HG03280 (cell line): Measurements from ENCODE around the gene MYO7A.

Experiments used
- ATAC-seq: cut with Tn5 transposase; IDR thresholded peaks from one replicate; pipeline ENCODE4 v1.9.1; 2021; ENCODE audit warnings: mild to moderate bottlenecking, moderate library complexity; ENCODE audit not compliant: unreplicated experiment

MYO7A gene

GRCh38 chr11:77182542-77183430 lies 54.7 kb downstream of the MYO7A start:
- no peak for ATAC-seq

GRCh38 chr11:77183431-77183984 lies 55.5 kb downstream of the MYO7A start:
- no peak for ATAC-seq

GRCh38 chr11:77184136-77184860 lies 56.3 kb downstream of the MYO7A start:
- no peak for ATAC-seq

- no peak for ATAC-seq
These were observed 58.3 kb downstream of the MYO7A start for GRCh38 chr11:77186302-77186701.

GRCh38 chr11:77187111-77187750 lies 59.2 kb downstream of the MYO7A start:
- ATAC-seq = no peak

GRCh38 chr11:77187776-77188632 lies 60.0 kb downstream of the MYO7A start:
- no peak for ATAC-seq

- ATAC-seq = no peak
These were observed 60.8 kb downstream of the MYO7A start for GRCh38 chr11:77188633-77189491.

GRCh38 chr11:77189588-77190210 lies 61.7 kb downstream of the MYO7A start:
- ATAC-seq = no peak

- no peak for ATAC-seq
These were observed 62.5 kb downstream of the MYO7A start for GRCh38 chr11:77190331-77191075.

GRCh38 chr11:77191429-77191822 lies 63.4 kb downstream of the MYO7A start:
- ATAC-seq = no peak

GRCh38 chr11:77191823-77192495 lies 63.9 kb downstream of the MYO7A start:
- no peak for ATAC-seq

- no peak for ATAC-seq
These were observed 65.1 kb downstream of the MYO7A start for GRCh38 chr11:77193167-77193566.

GRCh38 chr11:77193911-77194830 lies 66.1 kb downstream of the MYO7A start:
- ATAC-seq = no peak

GRCh38 chr11:77195071-77195755 lies 67.2 kb downstream of the MYO7A start:
- ATAC-seq = no peak

- ATAC-seq = no peak
These were observed 68.9 kb downstream of the MYO7A start for GRCh38 chr11:77196961-77197360.
